ENCODE results near the gene ENPP1.

- TF ChIP-seq, protein P1, sequence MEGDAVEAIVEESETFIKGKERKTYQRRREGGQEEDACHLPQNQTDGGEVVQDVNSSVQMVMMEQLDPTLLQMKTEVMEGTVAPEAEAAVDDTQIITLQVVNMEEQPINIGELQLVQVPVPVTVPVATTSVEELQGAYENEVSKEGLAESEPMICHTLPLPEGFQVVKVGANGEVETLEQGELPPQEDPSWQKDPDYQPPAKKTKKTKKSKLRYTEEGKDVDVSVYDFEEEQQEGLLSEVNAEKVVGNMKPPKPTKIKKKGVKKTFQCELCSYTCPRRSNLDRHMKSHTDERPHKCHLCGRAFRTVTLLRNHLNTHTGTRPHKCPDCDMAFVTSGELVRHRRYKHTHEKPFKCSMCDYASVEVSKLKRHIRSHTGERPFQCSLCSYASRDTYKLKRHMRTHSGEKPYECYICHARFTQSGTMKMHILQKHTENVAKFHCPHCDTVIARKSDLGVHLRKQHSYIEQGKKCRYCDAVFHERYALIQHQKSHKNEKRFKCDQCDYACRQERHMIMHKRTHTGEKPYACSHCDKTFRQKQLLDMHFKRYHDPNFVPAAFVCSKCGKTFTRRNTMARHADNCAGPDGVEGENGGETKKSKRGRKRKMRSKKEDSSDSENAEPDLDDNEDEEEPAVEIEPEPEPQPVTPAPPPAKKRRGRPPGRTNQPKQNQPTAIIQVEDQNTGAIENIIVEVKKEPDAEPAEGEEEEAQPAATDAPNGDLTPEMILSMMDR (IDR thresholded peaks at IDR 0.05; ENCODE audit: low read length), result no peak
- TF ChIP-seq EZH2 (IDR thresholded peaks at IDR 0.05; ENCODE audit: borderline replicate concordance, low read length), result no peak
These were observed 103.1 kb downstream of the ENPP1 start for GRCh38 chr6:131910956-131911355.

Measured in OCI-LY1 (cell line).